ENCODE measurements around the gene POLR3F. TPM values are rescaled to one million over a fixed set of nuclear protein-coding genes. Genes with fewer than 3 reads are reported as not detected.

Gene POLR3F
- total and polyA plus RNA-seq, 9 of the 15 experiments (the other 6 are each of a cell fraction or from before 2014, with no cell fraction given), result 7.0 to 15.0 (median 9.6) TPM

GRCh38 chr20:18527836-18528235 lies 60.6 kb downstream of the POLR3F start:
- 92% methylated on average over 2 of the region's 2 CpGs for WGBS (ENCODE audit: insufficient coverage, low coverage, missing lambda C conversion rate)
- POLR2A ChIA-PET, result no interaction called here
- in situ Hi-C loops (cut with MboI), result no loop called here
- no peak for ATAC-seq
- no peak overlapping the region for H3K9ac ChIP-seq (ENCODE audit: insufficient read depth in 1 of 2, low read depth in 2 of 2, low read length in 2 of 2)
- H3K27me3 ChIP-seq (ENCODE audit: control insufficient read depth in 2 of 2, insufficient read depth in 2 of 2, low read length in 2 of 2), result no peaks in the 10 kb centered on the region
- intact Hi-C loops (cut with micrococcal nuclease), result no loop called here
- no peak overlapping the region for H3K4me3 ChIP-seq
- H3K9me1 ChIP-seq (ENCODE audit: control insufficient read depth, insufficient read depth, low read length), result no peaks in the 10 kb centered on the region
- no peaks in the 10 kb centered on the region for H3K4me1 ChIP-seq (replicated peaks in 1 of 2; ENCODE audit: control insufficient read depth in 2 of 2, insufficient read depth in 2 of 2, low read length in 2 of 2)
- no peak overlapping the region for H2AFZ ChIP-seq (ENCODE audit: low read depth, low read length)
- no peak overlapping the region for H3K4me2 ChIP-seq (ENCODE audit: insufficient read depth, low read length)
- no peaks in the 10 kb centered on the region for H3K9me3 ChIP-seq (replicated peaks; ENCODE audit: control insufficient read depth, insufficient read depth, low read depth, low read length)
- no peaks in the 10 kb centered on the region for H4K20me1 ChIP-seq (replicated peaks; ENCODE audit: control insufficient read depth, insufficient read depth, low read length)
- H3K79me2 ChIP-seq (ENCODE audit: control insufficient read depth, insufficient read depth, low read length), result no peaks in the 10 kb centered on the region
- CTCF ChIA-PET (ENCODE audit: low intra/inter-chr PET ratio), result no interaction called here
- no peak for DNase-seq (ENCODE audit: extremely low read depth in 1 of 4, low spot score in 3 of 4)
- H3K27ac ChIP-seq (ENCODE audit: extremely low read depth, low read depth, low read length), result no peak overlapping the region
- no TSS peak for BruUV-seq (replicated peaks)
- H3K36me3 ChIP-seq (ENCODE audit: control insufficient read depth, insufficient read depth, low read length), result peaks cover 73% of the 10 kb centered on the region
- no peak for TF ChIP-seq KAT8 (IDR thresholded peaks at IDR 0.05; ENCODE audit: low read depth)
- TF ChIP-seq ZNF75A (CRISPR knock-in tag; IDR thresholded peaks at IDR 0.05), result no peak
- TF ChIP-seq TCF15 (CRISPR knock-in tag; IDR thresholded peaks at IDR 0.05), result no peak
- TF ChIP-seq TARDBP (IDR thresholded peaks at IDR 0.05), result no peak
- TF ChIP-seq NFRKB (IDR thresholded peaks at IDR 0.05; ENCODE audit: low read depth), result no peak
- no peak for TF ChIP-seq RBBP5 (IDR thresholded peaks at IDR 0.05; ENCODE audit: borderline replicate concordance, insufficient read depth, low read length, poor library complexity, severe bottlenecking)
- no peak for TF ChIP-seq USF2 (CRISPR knock-in tag; IDR thresholded peaks at IDR 0.05)
- no peak for TF ChIP-seq TCF7L2 (IDR thresholded peaks at IDR 0.05; ENCODE audit: low read depth, low read length)
- TF ChIP-seq ZNF444 (CRISPR knock-in tag; IDR thresholded peaks at IDR 0.05), result no peak
- no peak for TF ChIP-seq CTBP1 (IDR thresholded peaks at IDR 0.05; ENCODE audit: borderline replicate concordance)
- TF ChIP-seq ARID3A (IDR thresholded peaks at IDR 0.05; ENCODE audit: borderline replicate concordance, low read depth, low read length), result no peak
- TF ChIP-seq PHF8 (IDR thresholded peaks at IDR 0.05; ENCODE audit: borderline replicate concordance, low read length), result no peak
- TF ChIP-seq MTA2 (IDR thresholded peaks at IDR 0.05; ENCODE audit: low read depth), result no peak
- TF ChIP-seq POLR2B (IDR thresholded peaks at IDR 0.05; ENCODE audit: low read depth, partially characterized antibody), result no peak
- no peak for TF ChIP-seq HNRNPUL1 (IDR thresholded peaks at IDR 0.05; ENCODE audit: low read length)
- no peak for TF ChIP-seq ZBTB9 (CRISPR knock-in tag; IDR thresholded peaks at IDR 0.05)
- TF ChIP-seq KLF13 (tag; IDR thresholded peaks at IDR 0.05; ENCODE audit: borderline replicate concordance, low read depth), result no peak
- no peak for TF ChIP-seq DPF2 (IDR thresholded peaks at IDR 0.05)
- TF ChIP-seq COPS2 (conservative IDR thresholded peaks at IDR 0.05), result no peak
- FAIRE-seq, result no peak
